Raji (cell line): ENCODE results near the gene C5orf24.
A peak's percentile ranks its signal among the peaks of the same experiment; 100 is the strongest.

Experiments used
- POLR2A ChIP-seq: IDR thresholded peaks from 2 replicates; pipeline ENCODE4 v1.6.1; 2011; ENCODE audit warnings: low read depth, low read length, control low read depth; ENCODE audit not compliant: insufficient read depth

C5orf24 gene

GRCh38 chr5:134892282-134892681 is 46.5 kb downstream of the C5orf24 start:
- TF ChIP-seq POLR2A = no peak

- no peak for TF ChIP-seq POLR2A
Measured at GRCh38 chr5:134892926-134893325, 47.2 kb downstream of the C5orf24 start.

- no peak for TF ChIP-seq POLR2A
Measured at GRCh38 chr5:134893748-134894505, 48.2 kb downstream of the C5orf24 start.

GRCh38 chr5:134902071-134902801 is 56.5 kb downstream of the C5orf24 start:
- peak; percentile 43; the same call in 1 of the 2 replicates for TF ChIP-seq POLR2A

GRCh38 chr5:134904610-134905245 is 59.0 kb downstream of the C5orf24 start, which contains the start of gene PCBD2:
Gene PCBD2, plus strand, starts transcription at chr5:134905131. Its CDS starts 9 bp downstream, at chr5:134905140.
- TF ChIP-seq POLR2A = peak; percentile 57

- no peak; the same call in 1 of the 2 replicates for TF ChIP-seq POLR2A
Measured at GRCh38 chr5:134905246-134905996, 59.7 kb downstream of the C5orf24 start.

GRCh38 chr5:134906811-134907210 is 61.0 kb downstream of the C5orf24 start:
- TF ChIP-seq POLR2A = no peak
